ENCODE data around the gene NFATC2IP.
"Not testable (repeated sequence)": the region's sequence is repeated elsewhere in the genome, so short reads cannot be mapped to it uniquely, and the experiment has no call there.

NFATC2IP gene

DNA sequence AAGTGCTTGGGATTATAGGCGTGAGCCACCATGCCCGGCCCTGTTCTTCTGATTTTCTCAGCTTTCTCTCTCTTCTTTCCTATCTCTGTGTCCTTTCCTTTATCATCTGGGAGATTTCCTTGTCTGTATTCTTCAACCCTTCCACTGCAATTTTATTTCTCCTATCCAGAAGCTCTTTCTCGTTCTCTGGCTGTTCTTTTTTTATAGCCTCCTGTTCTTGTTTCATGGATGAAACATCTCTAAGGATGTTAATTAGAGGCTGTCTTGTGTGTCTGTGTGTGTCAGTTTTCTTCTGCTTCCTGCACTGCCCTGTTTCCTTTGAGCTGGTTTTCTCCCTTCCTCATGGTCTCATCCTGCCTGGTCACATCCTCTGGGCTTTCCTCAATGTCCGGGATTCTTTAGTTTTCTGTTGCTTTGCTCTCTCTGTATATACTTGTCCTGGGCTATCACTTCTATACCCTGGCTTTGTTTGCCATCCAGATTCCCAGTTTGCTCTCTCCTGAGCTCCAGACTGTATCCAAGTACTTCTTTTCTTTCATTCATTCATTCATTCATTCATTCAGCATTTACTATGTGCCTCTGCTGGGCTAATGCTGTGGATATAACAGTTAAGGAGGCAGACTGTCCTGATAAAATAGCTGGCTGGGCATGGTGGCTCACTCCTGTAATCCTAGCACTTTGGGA lies 36.6 kb downstream of the NFATC2IP start:
- no peak for DNase-seq (ENCODE audit: low read depth, low spot score)
- no peak overlapping the region for H3K27ac ChIP-seq

DNA sequence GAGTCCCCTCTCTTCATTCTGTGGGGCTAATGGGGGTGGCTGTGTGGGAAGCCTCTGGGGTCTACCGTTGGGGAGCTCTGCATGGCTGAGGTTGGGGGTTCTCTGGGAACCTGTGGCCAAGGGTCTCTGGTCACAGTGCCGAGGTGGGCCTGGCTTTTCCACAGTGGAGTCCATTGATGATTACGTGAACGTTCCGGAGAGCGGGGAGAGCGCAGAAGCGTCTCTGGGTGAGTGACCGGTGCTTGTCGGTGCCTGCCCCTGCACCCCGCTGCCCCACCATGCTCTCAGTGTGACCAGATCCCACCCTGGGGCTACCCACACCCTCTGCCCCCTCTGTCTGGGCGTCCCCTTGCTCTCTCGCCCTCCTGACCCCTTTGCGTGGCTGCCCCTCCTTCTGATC lies 38.6 kb downstream of the NFATC2IP start:
- no peak overlapping the region for H3K27ac ChIP-seq

DNA sequence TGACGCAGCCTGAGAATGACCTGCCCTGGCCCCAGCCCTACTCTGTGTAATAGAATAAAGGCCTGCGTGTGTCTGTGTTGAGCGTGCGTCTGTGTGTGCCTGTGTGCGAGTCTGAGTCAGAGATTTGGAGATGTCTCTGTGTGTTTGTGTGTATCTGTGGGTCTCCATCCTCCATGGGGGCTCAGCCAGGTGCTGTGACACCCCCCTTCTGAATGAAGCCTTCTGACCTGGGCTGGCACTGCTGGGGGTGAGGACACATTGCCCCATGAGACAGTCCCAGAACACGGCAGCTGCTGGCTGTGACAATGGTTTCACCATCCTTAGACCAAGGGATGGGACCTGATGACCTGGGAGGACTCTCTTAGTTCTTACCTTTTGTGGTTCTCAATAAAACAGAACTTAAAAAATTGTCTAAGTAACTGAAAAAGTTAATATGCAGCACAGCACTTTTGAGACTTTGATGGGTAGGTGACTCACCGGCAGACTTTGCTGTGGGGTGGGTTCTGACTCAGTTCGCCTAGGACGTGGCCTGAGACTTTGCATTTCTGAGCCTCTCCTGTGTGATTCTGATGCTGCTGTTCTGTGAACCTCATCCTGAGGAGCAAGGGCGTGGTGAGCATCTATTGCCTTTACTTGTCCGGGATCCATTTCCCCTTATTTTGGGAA lies 39.8 kb downstream of the NFATC2IP start:
- DNase-seq (ENCODE audit: low read depth, low spot score): no peak
- no peak overlapping the region for H3K27ac ChIP-seq

More for the DNA sequence above, 38.6 kb downstream of the NFATC2IP start:
- DNase-seq (ENCODE audit: low read depth, low spot score): no peak

DNA sequence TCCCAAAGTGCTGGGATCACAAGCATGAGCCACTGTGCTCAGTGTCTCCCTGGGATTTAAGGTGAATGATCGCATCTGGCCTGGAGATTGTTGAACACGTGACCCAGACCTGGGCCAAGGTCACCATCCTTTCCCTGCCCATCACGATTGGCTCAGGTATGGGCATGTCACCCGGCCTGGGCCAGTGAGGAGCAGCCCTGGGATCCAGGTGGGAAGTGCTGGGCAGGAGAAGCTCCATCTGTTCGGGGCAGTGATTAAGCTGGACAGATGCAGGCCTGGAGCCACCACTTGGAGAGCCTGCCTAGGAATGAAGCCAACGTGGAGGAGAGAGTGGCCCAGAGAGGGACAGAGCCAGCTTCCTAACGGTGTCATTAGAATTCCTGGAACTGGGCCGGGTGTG lies 41.0 kb downstream of the NFATC2IP start:
- H3K27ac ChIP-seq: no peak overlapping the region
- no peak for DNase-seq (ENCODE audit: low read depth, low spot score)

DNA sequence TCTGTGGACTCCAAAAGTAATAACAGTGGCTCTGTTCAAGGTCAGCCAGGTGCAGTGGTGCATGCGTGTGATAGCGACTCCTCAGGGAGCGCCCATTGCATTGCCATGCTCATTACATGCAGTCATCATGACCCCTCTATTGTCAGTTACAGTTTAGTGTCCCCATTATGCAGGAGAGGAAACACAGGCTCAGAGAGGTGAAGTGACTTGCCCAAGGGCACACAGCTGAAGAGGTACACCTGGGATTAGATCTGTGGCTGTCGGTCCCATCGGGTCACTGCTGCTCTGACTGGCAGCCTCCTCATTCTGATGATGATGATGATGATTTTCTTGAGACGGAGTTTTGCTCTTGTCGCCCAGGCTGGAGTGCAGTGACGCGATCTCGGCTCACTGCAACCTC lies 41.8 kb downstream of the NFATC2IP start:
- DNase-seq (ENCODE audit: low read depth, low spot score): no peak
- no peak overlapping the region for H3K27ac ChIP-seq

DNA sequence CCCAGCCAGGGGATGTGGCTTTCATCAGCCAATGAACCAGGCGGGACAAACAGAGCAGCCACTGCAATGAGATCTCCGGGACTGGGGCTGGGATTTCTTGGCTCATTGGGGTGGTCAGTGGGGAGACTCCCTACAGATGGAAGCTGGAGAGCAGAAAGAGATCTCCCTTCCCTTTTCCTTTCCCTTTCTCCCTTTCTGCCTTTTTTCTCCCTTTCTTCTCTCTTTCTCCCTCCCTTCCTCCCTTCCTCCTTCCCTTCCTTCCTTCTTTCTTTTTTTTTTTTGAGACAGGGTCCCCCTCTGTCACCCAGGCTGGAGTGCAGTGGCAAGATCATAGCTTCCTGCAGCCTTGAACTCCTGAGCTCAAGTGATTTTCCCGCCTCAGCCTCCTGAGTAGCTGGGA lies 48.1 kb downstream of the NFATC2IP start:
- no peak for DNase-seq (ENCODE audit: low read depth, low spot score)
- H3K27ac ChIP-seq: no peak overlapping the region

DNA sequence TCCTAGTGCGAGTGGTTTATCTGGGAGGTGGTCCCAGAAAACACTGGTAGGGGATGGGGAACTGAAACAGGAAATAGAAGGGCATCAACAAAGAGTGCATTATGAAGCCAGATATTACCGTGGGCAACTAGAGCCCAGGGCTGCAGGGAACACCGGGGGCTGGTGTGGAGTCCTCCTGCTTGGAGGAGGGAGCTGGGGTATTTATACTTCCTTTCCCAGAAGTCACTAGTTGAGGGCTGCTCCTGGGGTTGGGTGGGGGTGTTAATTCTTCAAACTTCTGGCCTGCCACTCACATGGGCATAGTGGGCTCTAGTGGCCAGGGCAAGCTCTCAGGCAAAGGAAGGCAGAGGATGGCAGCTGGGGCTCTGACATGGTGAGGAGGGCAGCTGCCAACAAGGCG lies 48.8 kb downstream of the NFATC2IP start:
- DNase-seq (ENCODE audit: low read depth, low spot score): no peak
- no peak overlapping the region for H3K27ac ChIP-seq

DNA sequence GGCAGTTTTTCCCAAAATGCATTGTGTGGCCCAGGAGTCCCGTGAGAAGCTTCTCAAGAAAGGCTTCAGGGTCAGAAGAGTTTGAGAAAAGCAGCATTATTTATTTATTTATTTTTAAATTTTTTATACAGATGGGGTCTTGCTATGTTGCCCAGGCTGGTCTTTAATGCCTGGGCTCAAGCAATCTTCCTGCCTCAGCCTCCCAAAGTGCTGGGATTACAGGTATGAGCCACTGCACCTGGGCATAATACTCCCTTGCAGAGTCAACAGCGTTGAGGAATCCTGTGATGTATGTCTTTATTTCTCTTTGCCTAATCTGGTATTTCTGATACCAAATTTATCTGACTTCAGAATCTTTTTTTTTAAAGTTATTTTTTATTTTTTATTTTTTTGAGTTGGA lies 49.3 kb downstream of the NFATC2IP start:
- no peak for DNase-seq (ENCODE audit: low read depth, low spot score)

DNA sequence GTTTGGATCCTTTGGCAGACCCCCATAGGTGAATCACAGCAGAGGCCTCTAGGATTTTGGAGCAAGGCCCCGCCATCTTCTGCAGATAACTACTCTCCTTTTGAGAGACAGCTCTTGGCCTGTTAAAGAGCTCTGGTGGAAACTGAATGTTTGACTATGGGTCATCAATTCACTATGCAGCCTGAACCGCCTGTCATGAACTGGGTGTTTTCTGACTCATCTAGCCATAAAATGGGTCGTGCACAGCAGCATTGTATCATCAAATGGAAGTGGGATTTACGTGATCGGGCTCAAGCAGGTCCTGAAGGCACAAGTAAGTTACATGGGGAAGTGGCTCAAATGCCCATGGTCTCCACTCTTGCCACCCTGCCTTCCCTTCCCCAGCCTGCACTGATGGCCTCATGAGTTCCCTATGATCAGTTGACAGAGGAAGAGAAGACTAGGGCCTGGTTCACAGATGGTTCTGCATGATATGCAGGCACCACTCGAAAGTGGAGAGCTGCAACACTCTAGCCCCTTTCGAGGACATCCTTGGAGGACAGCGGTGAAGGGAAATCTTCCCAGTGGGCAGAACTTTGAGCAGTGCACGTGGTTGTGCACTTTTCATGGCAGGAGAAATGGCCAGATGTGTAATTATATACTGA lies 53.9 kb downstream of the NFATC2IP start:
- peak; percentile 8 for DNase-seq (ENCODE audit: low read depth, low spot score)

More for the DNA sequence above, 49.3 kb downstream of the NFATC2IP start:
- no peak overlapping the region for H3K27ac ChIP-seq

DNA sequence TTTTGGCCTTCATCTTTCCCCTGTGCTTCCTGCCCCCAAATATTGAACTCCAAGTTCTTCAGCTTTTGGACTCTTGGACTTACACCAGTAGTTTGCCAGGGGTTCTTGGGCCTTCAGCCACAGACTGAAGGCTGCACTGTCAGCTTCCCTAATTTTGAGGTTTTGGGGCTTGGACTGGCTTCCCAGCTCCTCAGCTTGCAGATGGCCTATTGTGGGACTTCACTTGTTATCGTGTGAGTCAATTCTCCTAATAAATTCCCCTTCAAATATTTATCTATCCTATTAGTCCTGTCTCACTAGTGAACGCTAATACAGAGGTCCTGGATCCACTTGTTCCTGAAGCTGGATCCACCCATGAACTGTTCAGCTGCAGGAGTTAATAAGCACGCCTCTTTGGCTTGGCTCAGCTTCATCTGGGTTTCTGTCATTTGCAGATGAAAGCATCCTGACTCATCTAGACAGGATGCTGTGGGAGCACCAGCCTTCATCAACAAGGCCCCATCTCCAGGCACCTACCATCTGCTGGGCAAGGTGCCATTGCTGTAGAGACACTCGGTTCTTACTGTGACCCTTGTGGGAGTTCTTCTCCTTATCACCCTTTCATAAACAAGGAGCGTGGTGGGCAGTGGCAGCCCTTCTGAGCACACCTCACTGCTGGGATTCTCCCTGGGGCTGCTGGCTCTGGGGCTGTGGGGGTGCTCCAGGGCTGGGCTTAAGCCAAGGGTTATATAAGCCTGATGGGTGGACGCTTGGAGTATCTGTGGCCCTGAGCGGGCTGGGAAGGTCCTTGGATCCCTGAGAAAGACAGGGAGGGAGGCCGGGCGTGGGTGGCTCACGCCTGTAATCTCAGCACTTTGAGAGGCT lies 57.2 kb downstream of the NFATC2IP start:
- H3K27ac ChIP-seq: no peak overlapping the region
- DNase-seq (ENCODE audit: low read depth, low spot score): no peak

More for the DNA sequence above, 53.9 kb downstream of the NFATC2IP start:
- H3K27ac ChIP-seq: not testable (repeated sequence)

DNA sequence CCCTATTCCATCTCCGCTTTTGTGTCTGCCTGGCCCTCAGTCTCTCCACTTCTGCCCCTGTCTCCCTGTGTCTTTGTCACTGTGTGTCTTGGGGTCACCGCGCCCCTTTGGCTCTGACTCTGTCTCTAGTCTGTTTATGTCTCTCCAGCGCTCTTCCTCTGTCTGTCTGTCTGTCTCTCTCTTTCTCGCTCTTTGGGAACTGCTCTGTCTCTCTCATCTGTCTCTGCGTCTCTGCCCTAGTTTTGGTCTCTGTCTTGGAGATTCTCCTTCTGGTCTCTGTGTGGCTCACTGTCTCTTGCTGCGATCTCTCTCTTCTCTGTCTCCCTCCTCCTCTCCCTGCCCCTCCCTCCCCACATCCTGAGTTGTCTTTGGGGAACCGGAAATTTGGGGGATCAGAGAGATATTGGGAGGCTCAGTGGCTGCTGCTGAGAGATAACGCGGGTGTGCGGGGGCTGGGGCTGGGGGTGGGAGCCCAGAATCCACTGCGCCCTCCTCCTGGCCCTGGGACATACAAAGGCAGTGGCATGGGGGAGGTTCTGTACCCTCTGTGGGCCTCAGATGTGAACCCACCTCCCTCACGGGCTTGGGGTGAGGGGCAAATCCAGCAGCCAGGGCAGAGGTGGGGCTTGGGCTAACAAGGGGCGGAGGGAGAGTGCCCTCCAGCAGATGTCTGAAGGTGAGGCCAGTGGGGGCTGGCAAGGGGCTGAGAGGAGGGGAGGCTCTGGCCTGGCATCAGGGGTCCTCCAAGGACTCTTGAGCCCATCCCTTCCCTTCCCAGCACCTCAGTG lies 58.5 kb downstream of the NFATC2IP start:
- H3K27ac ChIP-seq: no peak overlapping the region
- no peak for DNase-seq (ENCODE audit: low read depth, low spot score)

DNA sequence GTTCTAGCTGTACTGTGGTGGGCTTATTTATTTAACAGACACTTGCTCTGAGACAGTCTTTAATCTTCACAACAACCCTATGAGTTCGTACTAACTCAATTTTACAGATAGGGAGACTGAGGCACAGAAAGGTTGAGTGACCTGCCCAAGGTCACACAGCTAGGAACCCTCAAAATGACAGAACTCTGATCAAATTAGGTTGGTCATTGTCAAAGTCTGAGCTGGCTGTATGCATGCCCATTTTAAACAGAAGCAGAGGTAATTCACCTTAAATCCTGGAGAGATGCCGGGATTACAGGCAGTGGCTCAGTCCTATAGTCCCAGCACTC lies 59.1 kb downstream of the NFATC2IP start:
- no peak for DNase-seq (ENCODE audit: low read depth, low spot score)
- H3K27ac ChIP-seq: no peak overlapping the region

DNA sequence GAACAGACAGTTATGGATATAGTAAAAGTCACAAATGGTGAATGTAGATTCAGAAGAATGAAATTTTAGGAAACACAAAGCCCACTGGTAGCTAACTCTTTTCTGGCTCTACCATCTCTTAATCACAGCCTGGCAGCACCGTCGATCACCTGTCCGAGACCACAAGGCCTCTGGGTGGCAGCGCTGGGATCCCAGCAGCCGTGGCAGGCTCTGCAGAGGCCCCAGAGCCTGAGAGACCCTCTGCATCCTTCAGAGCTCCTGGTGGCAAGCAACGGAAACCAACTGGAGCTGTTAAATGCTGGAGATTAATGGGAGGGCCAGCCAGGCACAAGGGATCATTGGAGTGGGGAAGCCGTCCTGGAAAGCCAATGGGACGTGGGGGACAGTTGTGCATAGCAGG lies 60.4 kb downstream of the NFATC2IP start:
- H3K27ac ChIP-seq: no peak overlapping the region
- DNase-seq (ENCODE audit: low read depth, low spot score): no peak

DNA sequence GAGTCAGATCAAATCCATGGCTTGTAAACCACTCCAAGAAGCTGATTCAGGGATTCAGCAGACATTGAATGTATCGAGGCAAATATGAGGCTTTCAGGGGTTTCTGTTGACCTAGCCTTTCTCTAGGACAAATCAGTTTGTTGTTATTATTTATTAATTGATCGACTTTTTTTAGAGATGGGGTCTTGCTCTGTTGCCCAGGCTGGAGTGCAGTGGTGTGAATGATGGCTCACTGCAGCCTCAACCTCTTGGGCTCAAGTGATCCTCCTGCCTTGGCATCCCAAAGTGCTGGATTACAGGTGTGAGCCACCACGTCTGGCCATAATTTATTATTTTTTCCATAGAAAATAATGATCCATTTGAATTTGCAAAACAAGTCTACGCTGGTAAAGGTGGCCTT lies 61.1 kb downstream of the NFATC2IP start:
- no peak overlapping the region for H3K27ac ChIP-seq
- DNase-seq (ENCODE audit: low read depth, low spot score): no peak

DNA sequence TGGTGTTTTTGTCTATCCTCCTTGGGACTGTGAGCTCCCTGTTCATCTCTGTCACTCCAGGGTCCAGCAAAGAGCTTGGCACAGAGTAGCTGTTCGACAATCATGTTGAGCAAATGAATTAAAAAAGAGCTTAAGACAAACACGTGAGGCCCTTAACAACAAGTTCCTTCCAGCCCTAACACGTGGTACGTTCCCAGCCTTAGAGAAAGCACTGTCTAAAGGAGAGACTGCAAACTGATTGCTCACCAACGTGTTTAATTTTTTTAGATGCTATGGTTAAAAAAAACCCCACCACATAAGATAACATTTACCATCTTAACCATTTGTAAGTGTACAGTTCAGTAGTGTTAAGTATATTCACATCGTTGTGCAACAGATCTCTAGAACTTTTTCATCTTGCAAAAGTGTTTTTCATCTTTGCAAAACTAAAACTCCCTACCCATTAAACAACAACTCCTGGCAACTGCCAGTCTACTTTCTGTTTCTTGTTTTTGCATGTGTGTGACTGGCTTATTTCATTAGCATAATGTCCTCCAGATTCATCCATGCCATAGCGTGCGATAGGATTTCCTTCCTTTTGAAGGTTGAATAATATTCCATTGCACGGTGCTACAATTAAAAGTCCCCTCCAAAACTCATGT lies 62.3 kb downstream of the NFATC2IP start:
- DNase-seq (ENCODE audit: low read depth, low spot score): no peak
- no peak overlapping the region for H3K27ac ChIP-seq

DNA sequence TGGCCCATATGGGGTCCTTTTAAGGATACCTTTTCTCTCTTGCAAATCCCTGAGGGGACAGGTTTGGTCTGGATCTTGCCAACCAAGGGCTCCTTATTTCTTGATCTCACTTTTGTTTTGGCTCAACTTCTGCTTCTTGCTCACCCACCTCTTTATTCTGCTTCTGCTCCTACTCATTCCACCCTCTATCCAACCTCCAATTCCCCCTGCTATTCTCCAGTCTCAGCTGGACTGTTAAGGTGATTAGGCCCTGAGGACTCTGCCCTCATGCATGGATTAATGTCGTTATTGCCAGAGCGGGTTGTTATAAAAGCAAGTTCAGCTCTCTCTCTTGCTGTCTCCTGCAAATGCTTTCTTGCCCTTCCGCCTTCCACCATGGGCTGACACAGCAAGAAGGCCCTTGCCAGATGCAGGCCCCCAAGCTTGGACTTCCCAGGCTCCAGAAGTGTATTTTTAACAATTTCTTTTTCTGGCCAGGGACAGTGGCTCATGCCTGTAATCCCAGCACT lies 63.9 kb downstream of the NFATC2IP start:
- H3K27ac ChIP-seq: no peak overlapping the region
- no peak for DNase-seq (ENCODE audit: low read depth, low spot score)

Data from epithelial cell of prostate (primary cell).